Measurements from ENCODE around the gene CDC42SE2. TPM values are rescaled to one million over a fixed set of nuclear protein-coding genes. Genes with fewer than 3 reads are reported as not detected.

The CDC42SE2 gene
- total RNA-seq, 1 experiment from 2014 or later, result 23.2 TPM

GRCh38 chr5:131304414-131304813, 40.6 kb downstream of the CDC42SE2 start:
- no peak overlapping the region for H3K18ac ChIP-seq (ENCODE audit: insufficient read length, low read depth, low read length)
- no peaks in the 10 kb centered on the region for H4K20me1 ChIP-seq (ENCODE audit: control insufficient read depth, insufficient read depth, insufficient read length)
- H4K91ac ChIP-seq (ENCODE audit: insufficient read length, low read depth, low read length), result no peak overlapping the region
- H3K9me3 Mint-ChIP-seq, result peaks cover 8 to 15% of the 10 kb centered on the region in 2 experiments; a peak in 4 of 5 replicates
- no peak overlapping the region for H3K27ac ChIP-seq (ENCODE audit: insufficient read length, low read depth, low read length)
- no peaks in the 10 kb centered on the region; the same call in 1 of the 2 replicates for H3K27me3 Mint-ChIP-seq (ENCODE audit: low read depth)
- DNase-seq, result no peak
- H3K4me1 Mint-ChIP-seq, result peaks cover 2% of the 10 kb centered on the region in 2 experiments
- H3K23ac ChIP-seq (ENCODE audit: insufficient read length, low read depth, low read length), result no peak overlapping the region
- no peak overlapping the region for H4K5ac ChIP-seq (ENCODE audit: insufficient read length, low read depth, low read length)
- H3K9me3 ChIP-seq (ENCODE audit: control insufficient read depth, low read depth, low read length), result no peaks in the 10 kb centered on the region
- no peak overlapping the region for H2BK15ac ChIP-seq (ENCODE audit: low read depth, low read length)
- H2AFZ ChIP-seq (ENCODE audit: low read length), result no peak overlapping the region
- peaks cover 6 to 14% (median 8%) of the 10 kb centered on the region in 3 experiments; a peak in 5 of 7 replicates for H3K36me3 Mint-ChIP-seq (ENCODE audit: insufficient read depth in 1 of 3, low read depth in 3 of 3)
- WGBS (ENCODE audit: extremely low coverage, insufficient read length, low lambda C conversion rate), result no CpG with 5 or more reads among the region's 2 CpGs
- no peak overlapping the region; a peak in 1 of 7 replicates for H3K27ac Mint-ChIP-seq
- no peak overlapping the region for H3K4me3 Mint-ChIP-seq
- H3K56ac ChIP-seq (ENCODE audit: insufficient read length, low read depth, low read length), result no peak overlapping the region
- no peak overlapping the region for H2AK5ac ChIP-seq (ENCODE audit: insufficient read length, low read length)
- peaks cover 4% of the 10 kb centered on the region for H3K79me1 ChIP-seq (ENCODE audit: insufficient read depth, low read depth, low read length, poor library complexity, severe bottlenecking)
- no peak overlapping the region for H2BK20ac ChIP-seq (ENCODE audit: low read depth, low read length, poor library complexity, severe bottlenecking)
- H3K23me2 ChIP-seq (ENCODE audit: insufficient read length, low read depth, low read length, poor library complexity, severe bottlenecking), result no peaks in the 10 kb centered on the region
- H3K79me2 ChIP-seq (ENCODE audit: insufficient read depth, low read length), result peaks cover 2% of the 10 kb centered on the region; the same call in 1 of the 2 replicates
- H3K4me2 ChIP-seq (ENCODE audit: insufficient read depth, insufficient read length, low read length), result no peak overlapping the region
- TF ChIP-seq CTCF (conservative IDR thresholded peaks at IDR 0.05), result no peak
- H3T11ph ChIP-seq (ENCODE audit: low read length), result no peak overlapping the region
- H4K8ac ChIP-seq (replicated peaks; ENCODE audit: insufficient read length, low read depth, low read length), result no peak overlapping the region
- H2BK120ac ChIP-seq (ENCODE audit: low read depth, low read length, poor library complexity, severe bottlenecking), result no peak overlapping the region
- H3K4ac ChIP-seq (ENCODE audit: low read depth, low read length), result no peak overlapping the region
- no peak overlapping the region for H2BK12ac ChIP-seq (ENCODE audit: insufficient read length, low read depth, low read length)
- H3K9ac ChIP-seq (ENCODE audit: extremely low read depth, insufficient read length, low read length), result no peak overlapping the region
- H3K14ac ChIP-seq (ENCODE audit: insufficient read depth, low read length), result no peak overlapping the region
- H2BK5ac ChIP-seq (ENCODE audit: insufficient read length, low read length), result no peak overlapping the region
- H3K27me3 ChIP-seq (ENCODE audit: insufficient read depth, low read length), result no peaks in the 10 kb centered on the region
- no peaks in the 10 kb centered on the region for H3K4me1 ChIP-seq (ENCODE audit: insufficient read depth, low read length)
